ENCODE results near the gene TSPAN10. TPM values are rescaled to one million over a fixed set of nuclear protein-coding genes. Genes with fewer than 3 reads are reported as not detected.
"Not testable (repeated sequence)": the region's sequence is repeated elsewhere in the genome, so short reads cannot be mapped to it uniquely, and the experiment has no call there.

Gene TSPAN10
- total RNA-seq, 1 donor from 2014 or later = 0.52 TPM

GRCh38 chr17:81672954-81673353 lies 36.0 kb downstream of the TSPAN10 start:
- Histone ChIP-seq H3K4me1 (ENCODE audit: control insufficient read depth in 3 of 3, insufficient read depth in 3 of 3, low read length in 3 of 3) (peaks cover 1 to 9% (median 4%) of the 10 kb centered on the region in 3 donors), H3K27me3 (ENCODE audit: control insufficient read depth in 3 of 3, insufficient read depth in 3 of 3, low read length in 3 of 3) (no peaks in the 10 kb centered on the region), H3K27ac (ENCODE audit: low read depth, low read length) (no peak overlapping the region), H3K9me3 (ENCODE audit: control insufficient read depth in 3 of 3, low read length in 3 of 3) (no peaks in the 10 kb centered on the region), H3K9ac (ENCODE audit: low read depth in 1 of 3, low read length in 3 of 3) (no peak overlapping the region), H3K36me3 (ENCODE audit: control insufficient read depth in 3 of 3, insufficient read depth in 3 of 3, low read length in 3 of 3) (peaks cover 20 to 35% (median 31%) of the 10 kb centered on the region in 3 donors), H3K4me3 (ENCODE audit: low read length in 3 of 3) (no peak overlapping the region)

- H3K27ac ChIP-seq (ENCODE audit: low read depth, low read length) = no peak overlapping the region
- peaks cover 20 to 35% (median 27%) of the 10 kb centered on the region in 3 donors for H3K36me3 ChIP-seq (ENCODE audit: control insufficient read depth in 3 of 3, insufficient read depth in 3 of 3, low read length in 3 of 3)
- no peaks in the 10 kb centered on the region for H3K27me3 ChIP-seq (ENCODE audit: control insufficient read depth in 3 of 3, insufficient read depth in 3 of 3, low read length in 3 of 3)
These were observed 36.7 kb downstream of the TSPAN10 start for GRCh38 chr17:81673561-81674258.

GRCh38 chr17:81675515-81676221 lies 38.7 kb downstream of the TSPAN10 start:
- H3K9me3 ChIP-seq (ENCODE audit: control insufficient read depth in 3 of 3, low read length in 3 of 3); H3K27ac ChIP-seq (ENCODE audit: low read depth, low read length); H3K4me1 ChIP-seq (ENCODE audit: control insufficient read depth in 3 of 3, insufficient read depth in 3 of 3, low read length in 3 of 3); H3K4me3 ChIP-seq (ENCODE audit: low read length in 3 of 3); H3K27me3 ChIP-seq (ENCODE audit: control insufficient read depth in 3 of 3, insufficient read depth in 3 of 3, low read length in 3 of 3): not testable (repeated sequence)
- Histone ChIP-seq H3K9ac (ENCODE audit: low read depth in 1 of 3, low read length in 3 of 3) (peak overlapping the region in 1 of 3 donors; percentile 8), H3K36me3 (ENCODE audit: control insufficient read depth in 3 of 3, insufficient read depth in 3 of 3, low read length in 3 of 3) (peaks cover 16 to 25% (median 19%) of the 10 kb centered on the region in 3 donors)

More at GRCh38 chr17:81673561-81674258, 36.7 kb downstream of the TSPAN10 start:
- Histone ChIP-seq H3K9me3 (ENCODE audit: control insufficient read depth in 3 of 3, low read length in 3 of 3) (no peaks in the 10 kb centered on the region), H3K4me1 (ENCODE audit: control insufficient read depth in 3 of 3, insufficient read depth in 3 of 3, low read length in 3 of 3) (peaks cover 0 to 7% (median 0%) of the 10 kb centered on the region in 3 donors), H3K9ac (ENCODE audit: low read depth in 1 of 3, low read length in 3 of 3) (peak overlapping the region in 1 of 3 donors; percentile 25), H3K4me3 (ENCODE audit: low read length in 3 of 3) (no peak overlapping the region)

- Histone ChIP-seq H3K4me1 (ENCODE audit: control insufficient read depth in 3 of 3, insufficient read depth in 3 of 3, low read length in 3 of 3) (peaks cover 0 to 12% (median 6%) of the 10 kb centered on the region in 3 donors), H3K9ac (ENCODE audit: low read depth in 1 of 3, low read length in 3 of 3) (no peak overlapping the region), H3K36me3 (ENCODE audit: control insufficient read depth in 3 of 3, insufficient read depth in 3 of 3, low read length in 3 of 3) (peaks cover 15 to 18% (median 16%) of the 10 kb centered on the region in 3 donors), H3K27me3 (ENCODE audit: control insufficient read depth in 3 of 3, insufficient read depth in 3 of 3, low read length in 3 of 3) (no peaks in the 10 kb centered on the region), H3K4me3 (ENCODE audit: low read length in 3 of 3) (no peak overlapping the region), H3K27ac (ENCODE audit: low read depth, low read length) (no peak overlapping the region), H3K9me3 (ENCODE audit: control insufficient read depth in 3 of 3, low read length in 3 of 3) (no peaks in the 10 kb centered on the region)
These were observed 39.9 kb downstream of the TSPAN10 start for GRCh38 chr17:81676906-81677305.

- Histone ChIP-seq H3K36me3 (ENCODE audit: control insufficient read depth in 3 of 3, insufficient read depth in 3 of 3, low read length in 3 of 3) (peaks cover 0 to 5% (median 2%) of the 10 kb centered on the region in 3 donors), H3K27me3 (ENCODE audit: control insufficient read depth in 3 of 3, insufficient read depth in 3 of 3, low read length in 3 of 3) (no peaks in the 10 kb centered on the region), H3K4me3 (ENCODE audit: low read length in 3 of 3) (no peak overlapping the region), H3K9me3 (ENCODE audit: control insufficient read depth in 3 of 3, low read length in 3 of 3) (no peaks in the 10 kb centered on the region), H3K27ac (ENCODE audit: low read depth, low read length) (no peak overlapping the region), H3K9ac (ENCODE audit: low read depth in 1 of 3, low read length in 3 of 3) (peak overlapping the region in 1 of 3 donors; percentile 54), H3K4me1 (ENCODE audit: control insufficient read depth in 3 of 3, insufficient read depth in 3 of 3, low read length in 3 of 3) (peaks cover 19 to 34% (median 24%) of the 10 kb centered on the region in 3 donors)
These were observed 43.2 kb downstream of the TSPAN10 start for GRCh38 chr17:81680150-81680549.

GRCh38 chr17:81681672-81682071 lies 44.7 kb downstream of the TSPAN10 start:
- H3K9me3 ChIP-seq (ENCODE audit: control insufficient read depth in 3 of 3, low read length in 3 of 3) = no peaks in the 10 kb centered on the region
- H3K36me3 ChIP-seq (ENCODE audit: control insufficient read depth in 3 of 3, insufficient read depth in 3 of 3, low read length in 3 of 3) = peaks cover 8 to 15% (median 13%) of the 10 kb centered on the region in 3 donors
- H3K27me3 ChIP-seq (ENCODE audit: control insufficient read depth in 3 of 3, insufficient read depth in 3 of 3, low read length in 3 of 3) = no peaks in the 10 kb centered on the region
- H3K27ac ChIP-seq (ENCODE audit: low read depth, low read length) = no peak overlapping the region
- no peak overlapping the region for H3K4me3 ChIP-seq (ENCODE audit: low read length in 3 of 3)
- no peak overlapping the region for H3K9ac ChIP-seq (ENCODE audit: low read depth in 1 of 3, low read length in 3 of 3)
- peaks cover 26 to 38% (median 29%) of the 10 kb centered on the region in 3 donors for H3K4me1 ChIP-seq (ENCODE audit: control insufficient read depth in 3 of 3, insufficient read depth in 3 of 3, low read length in 3 of 3)

- Histone ChIP-seq H3K27me3 (ENCODE audit: control insufficient read depth in 3 of 3, insufficient read depth in 3 of 3, low read length in 3 of 3) (no peaks in the 10 kb centered on the region), H3K36me3 (ENCODE audit: control insufficient read depth in 3 of 3, insufficient read depth in 3 of 3, low read length in 3 of 3) (peaks cover 19 to 24% (median 24%) of the 10 kb centered on the region in 3 donors), H3K27ac (ENCODE audit: low read depth, low read length) (no peak overlapping the region), H3K4me1 (ENCODE audit: control insufficient read depth in 3 of 3, insufficient read depth in 3 of 3, low read length in 3 of 3) (peaks cover 26 to 35% (median 29%) of the 10 kb centered on the region in 3 donors), H3K9me3 (ENCODE audit: control insufficient read depth in 3 of 3, low read length in 3 of 3) (no peaks in the 10 kb centered on the region), H3K4me3 (ENCODE audit: low read length in 3 of 3) (peak overlapping the region; percentile 83 to 92 (median 89)), H3K9ac (ENCODE audit: low read depth in 1 of 3, low read length in 3 of 3) (peak overlapping the region; percentile 90 to 94 (median 94))
These were observed 45.7 kb downstream of the TSPAN10 start for GRCh38 chr17:81682565-81683207.

- H3K4me1 ChIP-seq (ENCODE audit: control insufficient read depth in 3 of 3, insufficient read depth in 3 of 3, low read length in 3 of 3) = peaks cover 26 to 35% (median 29%) of the 10 kb centered on the region in 3 donors
- H3K4me3 ChIP-seq (ENCODE audit: low read length in 3 of 3) = peak overlapping the region; percentile 83 to 92 (median 89)
- H3K9ac ChIP-seq (ENCODE audit: low read depth in 1 of 3, low read length in 3 of 3) = peak overlapping the region; percentile 90 to 94 (median 94)
- H3K27me3 ChIP-seq (ENCODE audit: control insufficient read depth in 3 of 3, insufficient read depth in 3 of 3, low read length in 3 of 3) = no peaks in the 10 kb centered on the region
- H3K27ac ChIP-seq (ENCODE audit: low read depth, low read length) = peak overlapping the region; percentile 60
- H3K9me3 ChIP-seq (ENCODE audit: control insufficient read depth in 3 of 3, low read length in 3 of 3) = no peaks in the 10 kb centered on the region
- peaks cover 24 to 29% (median 26%) of the 10 kb centered on the region in 3 donors for H3K36me3 ChIP-seq (ENCODE audit: control insufficient read depth in 3 of 3, insufficient read depth in 3 of 3, low read length in 3 of 3)
These were observed 46.2 kb downstream of the TSPAN10 start for GRCh38 chr17:81683208-81683583.

- Histone ChIP-seq H3K9me3 (ENCODE audit: control insufficient read depth in 3 of 3, low read length in 3 of 3) (no peaks in the 10 kb centered on the region), H3K27me3 (ENCODE audit: control insufficient read depth in 3 of 3, insufficient read depth in 3 of 3, low read length in 3 of 3) (no peaks in the 10 kb centered on the region), H3K4me1 (ENCODE audit: control insufficient read depth in 3 of 3, insufficient read depth in 3 of 3, low read length in 3 of 3) (peaks cover 26 to 35% (median 29%) of the 10 kb centered on the region in 3 donors), H3K9ac (ENCODE audit: low read depth in 1 of 3, low read length in 3 of 3) (peak within 1 kb of the TSS; percentile 90 to 94 (median 94)), H3K4me3 (ENCODE audit: low read length in 3 of 3) (peak within 1 kb of the TSS; percentile 89 to 92 (median 89)), H3K36me3 (ENCODE audit: control insufficient read depth in 3 of 3, insufficient read depth in 3 of 3, low read length in 3 of 3) (peaks cover 30 to 35% (median 32%) of the 10 kb centered on the region in 3 donors), H3K27ac (ENCODE audit: low read depth, low read length) (peak within 1 kb of the TSS; percentile 64)
These were observed 46.8 kb downstream of the TSPAN10 start, which contains the start of the genes ARL16 and HGS for GRCh38 chr17:81683584-81684441. Gene ARL16 (minus strand): TSS chr17:81683797. CDS start chr17:81683753, 44 bp downstream. Gene HGS (plus strand): TSS chr17:81684011. CDS start chr17:81684067, 56 bp downstream.
